ENCODE data around the gene ZFP28. TPM values are rescaled to one million over a fixed set of nuclear protein-coding genes. Genes with fewer than 3 reads are reported as not detected.

Gene ZFP28
- total RNA-seq, 2 experiments from 2014 or later, result 3.1 to 4.4 TPM

GRCh38 chr19:56562766-56563165 is 24.0 kb downstream of the ZFP28 start:
- intact Hi-C loops (cut with DNase I, micrococcal nuclease), result no loop called here
- POLR2A ChIA-PET, result no interaction called here
- Mint-ChIP-seq H3K9me3 (ENCODE audit: low read depth) (peaks cover 67% of the 10 kb centered on the region), H3K27me3 (no peaks in the 10 kb centered on the region), H3K4me1 (peaks cover 9% of the 10 kb centered on the region), H3K27ac (no peak overlapping the region), H3K36me3 (ENCODE audit: low read depth) (peaks cover 55% of the 10 kb centered on the region), H3K4me3 (no peak overlapping the region)
- no peak for DNase-seq
- no peak for ATAC-seq
- CTCF ChIA-PET, result no interaction called here

GRCh38 chr19:56566904-56567273 is 28.1 kb downstream of the ZFP28 start:
- Mint-ChIP-seq H3K4me1 (peaks cover 16% of the 10 kb centered on the region), H3K4me3 (peak overlapping the region; percentile 88), H3K36me3 (ENCODE audit: low read depth) (peaks cover 69% of the 10 kb centered on the region), H3K27ac (peak overlapping the region; percentile 92), H3K27me3 (no peaks in the 10 kb centered on the region), H3K9me3 (ENCODE audit: low read depth) (peaks cover 53% of the 10 kb centered on the region)
- ChIA-PET POLR2A (no interaction called here), CTCF (no interaction called here)
- peak; percentile 72 for DNase-seq
- intact Hi-C loops (cut with DNase I, micrococcal nuclease), result loop anchor here (1.0 to 2.0 kb wide), 9 partner anchors 28 to 426 kb away; partner anchors contain the start of genes ZFP28 (in 2 of the 2), ZNF71 (in 2 of the 2), ZNF444 (in 1 of the 2) and ZNF471 (in 1 of the 2)
- ATAC-seq, result peak; percentile 57

GRCh38 chr19:56567274-56568120 is 28.7 kb downstream of the ZFP28 start, which contains the start of gene ZNF470:
Gene ZNF470 (plus strand): TSS chr19:56567468. CDS start chr19:56570312, 2,844 bp downstream.
- DNase-seq (peak; percentile 94), ATAC-seq (peak; percentile 97)
- peaks cover 47% of the 10 kb centered on the region for H3K9me3 Mint-ChIP-seq (ENCODE audit: low read depth)
- H3K4me1 Mint-ChIP-seq, result peaks cover 16% of the 10 kb centered on the region
- peak within 1 kb of the TSS; percentile 92 for H3K27ac Mint-ChIP-seq
- ChIA-PET POLR2A (no interaction called here), CTCF (interaction anchor here (0.7 kb wide), 1 partner anchor 40 kb away, joined by 3 read pairs; no protein-coding TSS in a partner anchor)
- H3K27me3 Mint-ChIP-seq, result no peaks in the 10 kb centered on the region
- intact Hi-C loops (cut with DNase I, micrococcal nuclease), result loop anchor here (1.0 to 2.0 kb wide), 9 partner anchors 28 to 426 kb away; partner anchors contain the start of genes ZFP28 (in 2 of the 2), ZNF71 (in 2 of the 2), ZNF444 (in 1 of the 2) and ZNF471 (in 1 of the 2)
- peaks cover 70% of the 10 kb centered on the region for H3K36me3 Mint-ChIP-seq (ENCODE audit: low read depth)
- H3K4me3 Mint-ChIP-seq, result peak within 1 kb of the TSS; percentile 88

GRCh38 chr19:56572589-56572988 is 33.8 kb downstream of the ZFP28 start:
- CTCF ChIA-PET, result no interaction called here
- Mint-ChIP-seq H3K4me3 (no peak overlapping the region), H3K27me3 (no peaks in the 10 kb centered on the region), H3K36me3 (ENCODE audit: low read depth) (peaks cover 89% of the 10 kb centered on the region), H3K27ac (no peak overlapping the region), H3K4me1 (peaks cover 8% of the 10 kb centered on the region), H3K9me3 (ENCODE audit: low read depth) (peaks cover 56% of the 10 kb centered on the region)
- intact Hi-C loops (cut with DNase I, micrococcal nuclease), result no loop called here
- no peak for ATAC-seq
- POLR2A ChIA-PET, result no interaction called here
- DNase-seq, result no peak

GRCh38 chr19:56573914-56574313 is 35.2 kb downstream of the ZFP28 start:
- Mint-ChIP-seq H3K4me1 (no peaks in the 10 kb centered on the region), H3K27me3 (no peaks in the 10 kb centered on the region), H3K36me3 (ENCODE audit: low read depth) (peaks cover 85% of the 10 kb centered on the region), H3K4me3 (no peak overlapping the region), H3K27ac (no peak overlapping the region), H3K9me3 (ENCODE audit: low read depth) (peaks cover 59% of the 10 kb centered on the region)
- ATAC-seq (no peak), DNase-seq (no peak)
- CTCF ChIA-PET, result no interaction called here
- POLR2A ChIA-PET, result no interaction called here
- intact Hi-C loops (cut with DNase I, micrococcal nuclease), result no loop called here

- Mint-ChIP-seq H3K9me3 (ENCODE audit: low read depth) (peaks cover 63% of the 10 kb centered on the region), H3K4me1 (no peaks in the 10 kb centered on the region), H3K27ac (no peak overlapping the region), H3K27me3 (no peaks in the 10 kb centered on the region), H3K4me3 (no peak overlapping the region), H3K36me3 (ENCODE audit: low read depth) (peaks cover 72% of the 10 kb centered on the region)
- intact Hi-C loops (cut with DNase I, micrococcal nuclease), result no loop called here
- ATAC-seq (no peak), DNase-seq (no peak)
- CTCF ChIA-PET, result no interaction called here
- POLR2A ChIA-PET, result no interaction called here
Observed at GRCh38 chr19:56577719-56578602, 39.2 kb downstream of the ZFP28 start.

- H3K27me3 Mint-ChIP-seq, result no peaks in the 10 kb centered on the region
- DNase-seq (no peak), ATAC-seq (no peak)
- ChIA-PET CTCF (no interaction called here), POLR2A (interaction anchor here (0.9 kb wide), 1 partner anchor 77 kb away, joined by 5 read pairs; the partner anchor contains the start of gene ZNF835)
- peaks cover 19% of the 10 kb centered on the region for H3K9me3 Mint-ChIP-seq (ENCODE audit: low read depth)
- H3K4me3 Mint-ChIP-seq, result peak overlapping the region; percentile 87
- H3K36me3 Mint-ChIP-seq (ENCODE audit: low read depth), result peaks cover 31% of the 10 kb centered on the region
- peak overlapping the region; percentile 66 for H3K27ac Mint-ChIP-seq
- intact Hi-C loops (cut with DNase I, micrococcal nuclease), result loop anchor here in 1 of 2 experiments (10.0 kb wide), 1 partner anchor 200 kb away; the partner anchor contains the start of gene ZNF582
- H3K4me1 Mint-ChIP-seq, result peaks cover 19% of the 10 kb centered on the region
Observed at GRCh38 chr19:56594446-56594782, 55.7 kb downstream of the ZFP28 start.

- ATAC-seq (peak; percentile 98), DNase-seq (peak; percentile 94)
- Mint-ChIP-seq H3K27ac (peak within 1 kb of the TSS; percentile 71), H3K4me1 (peaks cover 19% of the 10 kb centered on the region), H3K36me3 (ENCODE audit: low read depth) (peaks cover 35% of the 10 kb centered on the region), H3K9me3 (ENCODE audit: low read depth) (peaks cover 19% of the 10 kb centered on the region), H3K4me3 (peak within 1 kb of the TSS; percentile 87), H3K27me3 (no peaks in the 10 kb centered on the region)
- CTCF ChIA-PET, result no interaction called here
- POLR2A ChIA-PET, result interaction anchor here (0.6 to 0.9 kb wide), 3 partner anchors 11 to 277 kb away, joined by 3 to 5 read pairs (median 3); partner anchors contain the start of gene ZNF835
- intact Hi-C loops (cut with DNase I, micrococcal nuclease), result loop anchor here (1.0 to 10.0 kb wide), 11 partner anchors 28 to 1407 kb away; partner anchors contain the start of genes ZFP28 (in 2 of the 2), ZNF470 (in 2 of the 2), ZNF582 (in 2 of the 2) and ZNF471 (in 1 of the 2)
Observed at GRCh38 chr19:56594783-56595547, 56.2 kb downstream of the ZFP28 start, which contains the start of gene ZNF71. Gene ZNF71 (plus strand): TSS chr19:56595302. CDS start chr19:56601559, 6,257 bp downstream.

- ChIA-PET CTCF (no interaction called here), POLR2A (interaction anchor here (0.6 to 0.9 kb wide), 3 partner anchors 11 to 278 kb away, joined by 3 to 5 read pairs (median 3); partner anchors contain the start of gene ZNF835)
- no peaks in the 10 kb centered on the region for H3K27me3 Mint-ChIP-seq
- intact Hi-C loops (cut with DNase I, micrococcal nuclease), result loop anchor here (1.0 to 10.0 kb wide), 11 partner anchors 28 to 1407 kb away; partner anchors contain the start of genes ZFP28 (in 2 of the 2), ZNF470 (in 2 of the 2), ZNF582 (in 2 of the 2) and ZNF471 (in 1 of the 2)
- peak overlapping the region; percentile 68 for H3K27ac Mint-ChIP-seq
- ATAC-seq (peak; percentile 40), DNase-seq (no peak)
- peaks cover 19% of the 10 kb centered on the region for H3K4me1 Mint-ChIP-seq
- peak overlapping the region; percentile 87 for H3K4me3 Mint-ChIP-seq
- peaks cover 18% of the 10 kb centered on the region for H3K9me3 Mint-ChIP-seq (ENCODE audit: low read depth)
- peaks cover 37% of the 10 kb centered on the region for H3K36me3 Mint-ChIP-seq (ENCODE audit: low read depth)
Observed at GRCh38 chr19:56595548-56595899, 56.8 kb downstream of the ZFP28 start.

GRCh38 chr19:56596676-56597075 is 57.9 kb downstream of the ZFP28 start:
- CTCF ChIA-PET, result no interaction called here
- intact Hi-C loops (cut with DNase I, micrococcal nuclease), result loop anchor here in 1 of 2 experiments (10.0 kb wide), 1 partner anchor 202 kb away; the partner anchor contains the start of gene ZNF582

More at GRCh38 chr19:56596676-56597075, 57.9 kb downstream of the ZFP28 start:
- H3K9me3 Mint-ChIP-seq (ENCODE audit: low read depth), result peaks cover 21% of the 10 kb centered on the region
- DNase-seq, result no peak
- peaks cover 21% of the 10 kb centered on the region for H3K4me1 Mint-ChIP-seq
- POLR2A ChIA-PET, result no interaction called here
- no peaks in the 10 kb centered on the region for H3K27me3 Mint-ChIP-seq
- ATAC-seq, result no peak
- no peak overlapping the region for H3K4me3 Mint-ChIP-seq
- H3K36me3 Mint-ChIP-seq (ENCODE audit: low read depth), result peaks cover 46% of the 10 kb centered on the region
- no peak overlapping the region for H3K27ac Mint-ChIP-seq
